Stimulated activated CD4-positive, alpha-beta T cell treated with anti-CD3 and anti-CD28 coated beads, Interleukin-12 subunit alpha, Interleukin-12 subunit beta, amount 100 ng/mL, for 4 hours (primary cell): ENCODE measurements around the gene CRIM1.

ENCODE experiments used
- DNase-seq: peaks from one replicate; pipeline ENCODE4 v3.0.0-alpha.2; 2020

Gene CRIM1

DNA sequence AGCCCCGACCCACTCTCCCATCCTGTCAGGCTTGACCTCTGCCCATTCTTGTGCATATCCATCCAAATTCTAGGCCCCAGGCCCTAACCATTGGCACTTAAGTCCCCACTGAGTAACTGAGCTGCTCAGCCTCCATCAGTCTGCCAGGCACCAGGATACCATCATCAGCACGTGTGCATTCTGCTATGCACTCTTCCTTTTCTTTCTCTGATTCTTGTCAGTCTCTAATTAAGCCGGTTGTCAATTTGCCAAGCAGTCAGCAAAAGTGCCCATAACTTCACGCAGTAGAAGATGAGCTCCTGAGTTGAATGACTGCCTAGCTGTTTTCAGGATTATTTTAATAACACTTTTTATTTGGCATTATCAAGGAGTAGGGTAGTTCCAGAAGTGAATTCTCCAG is 135.2 kb downstream of the CRIM1 start:
- no peak for DNase-seq

DNA sequence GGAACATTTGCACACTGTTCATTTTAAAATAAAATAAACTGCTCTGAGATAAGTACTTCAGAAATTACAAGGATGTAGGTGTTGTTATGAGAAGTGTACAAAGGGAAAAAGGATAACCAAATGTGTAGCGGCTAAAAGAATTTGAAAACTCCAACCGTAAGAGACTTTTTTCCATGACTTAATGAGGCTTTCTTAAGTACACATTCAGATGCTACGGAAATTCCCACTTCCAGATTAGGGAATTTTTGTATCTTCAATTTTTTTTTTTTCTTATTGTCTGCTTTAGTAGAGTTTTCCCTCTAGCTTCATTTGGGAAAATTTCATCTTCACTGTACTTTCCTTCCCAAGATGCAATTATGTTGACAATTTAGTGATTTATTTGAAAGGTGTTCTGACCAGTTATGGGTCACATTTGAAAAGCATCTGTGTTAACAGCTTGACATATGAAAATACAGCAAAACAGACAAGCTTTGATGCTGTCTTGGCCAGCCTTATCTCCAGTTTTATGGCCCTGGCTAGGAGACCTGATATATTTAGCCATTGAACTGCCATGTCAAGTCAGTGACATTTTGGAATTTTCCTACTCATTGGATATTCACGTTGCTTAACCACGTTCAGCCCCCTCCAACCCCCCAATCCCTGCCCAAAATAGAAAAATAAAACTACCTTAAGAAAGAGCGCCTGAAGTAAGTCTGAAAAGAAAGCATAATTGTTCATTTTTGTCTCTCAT is 136.8 kb downstream of the CRIM1 start:
- no peak for DNase-seq

DNA sequence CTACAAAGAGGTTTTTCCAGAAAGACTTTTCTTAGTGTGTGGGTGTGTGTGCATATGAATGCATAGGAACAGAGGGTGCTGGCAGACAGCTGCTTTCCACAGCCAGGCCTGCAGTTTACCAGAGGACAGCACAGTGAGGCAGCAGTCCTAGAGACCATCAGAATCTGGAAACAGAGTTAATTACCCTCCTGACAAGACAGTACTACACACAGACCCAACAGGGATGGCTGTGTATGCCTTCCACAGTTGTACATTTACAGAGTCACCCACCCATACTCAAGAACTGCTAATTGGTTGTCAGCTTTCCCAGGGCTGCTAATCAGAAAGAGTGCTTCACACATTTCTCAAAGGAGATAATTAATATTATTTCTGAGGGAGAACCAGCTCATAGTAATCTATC is 137.7 kb downstream of the CRIM1 start:
- no peak for DNase-seq

DNA sequence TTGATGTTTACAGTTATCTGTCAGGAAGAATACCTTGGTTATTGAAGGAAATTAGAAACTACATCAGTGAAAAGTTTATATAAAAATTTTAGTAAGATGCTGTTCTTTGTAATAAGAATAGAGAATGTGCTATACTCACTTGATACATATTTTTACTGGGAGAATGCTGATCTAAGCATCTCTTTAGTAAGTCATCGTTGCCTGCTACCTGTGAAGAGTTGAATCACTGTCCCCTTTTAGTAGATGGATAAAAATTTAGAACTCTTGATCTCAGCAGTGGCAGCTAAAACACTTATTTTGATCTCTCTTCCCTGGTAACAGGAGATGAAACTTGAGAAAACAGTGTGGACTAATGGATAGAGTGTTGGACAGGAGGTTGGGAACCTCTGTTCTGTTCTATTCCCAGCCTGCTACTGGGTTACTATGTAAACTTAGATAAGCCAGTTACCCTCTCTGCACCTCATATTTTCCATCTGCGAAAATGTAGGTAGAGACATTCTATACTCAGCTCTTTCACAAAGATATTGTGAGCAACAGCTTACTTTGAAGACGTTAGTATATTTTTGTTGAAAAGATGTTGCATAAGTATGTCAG is 142.1 kb downstream of the CRIM1 start:
- DNase-seq, result no peak

DNA sequence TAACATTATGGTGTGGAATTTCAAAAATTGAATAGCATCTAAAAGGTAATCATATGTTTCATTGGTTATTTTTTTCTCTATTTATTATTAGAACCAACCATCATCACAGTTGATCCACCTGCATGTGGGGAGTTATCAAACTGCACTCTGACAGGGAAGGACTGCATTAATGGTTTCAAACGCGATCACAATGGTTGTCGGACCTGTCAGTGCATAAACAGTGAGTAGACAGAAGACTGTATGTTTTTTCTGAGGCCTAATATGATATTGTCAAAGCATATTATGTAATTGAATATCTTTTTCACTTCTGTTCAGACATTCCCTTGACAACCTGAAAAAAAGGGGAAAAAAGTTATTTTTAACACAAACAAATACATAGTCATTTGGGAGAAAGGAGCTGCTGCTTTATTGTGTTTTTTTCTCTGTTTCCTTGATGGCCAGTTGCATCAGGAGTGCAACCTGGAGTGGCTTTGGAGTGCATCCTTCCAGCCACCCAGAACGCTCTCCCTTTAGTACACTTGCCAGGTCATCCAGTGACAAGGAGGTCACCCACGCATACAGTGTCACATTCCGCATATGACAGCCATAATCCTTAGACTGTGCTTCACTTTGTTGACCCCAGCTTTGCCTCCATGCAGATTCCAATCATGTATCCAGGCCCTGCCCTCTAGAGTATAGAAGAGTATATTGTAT is 143.7 kb downstream of the CRIM1 start:
- no peak for DNase-seq

DNA sequence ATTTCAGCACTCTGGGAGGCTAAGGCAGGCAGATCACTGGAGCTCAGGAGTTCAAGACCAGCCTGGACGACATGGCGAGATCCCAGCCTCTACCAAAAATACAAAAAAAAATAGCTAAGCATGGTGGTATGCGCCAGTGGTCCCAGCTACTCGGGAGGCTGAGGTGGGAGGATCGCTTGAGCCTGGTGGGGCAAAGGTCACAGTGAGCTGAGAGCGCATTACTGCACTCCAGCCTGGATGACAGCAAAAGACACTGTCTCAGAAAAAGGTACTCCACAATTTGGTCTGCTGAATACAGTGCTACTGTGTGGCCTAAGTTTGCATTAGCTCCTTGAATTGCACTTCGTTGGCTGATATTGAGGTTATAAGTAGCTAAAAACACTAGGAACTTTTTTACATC is 144.5 kb downstream of the CRIM1 start:
- DNase-seq, result no peak

DNA sequence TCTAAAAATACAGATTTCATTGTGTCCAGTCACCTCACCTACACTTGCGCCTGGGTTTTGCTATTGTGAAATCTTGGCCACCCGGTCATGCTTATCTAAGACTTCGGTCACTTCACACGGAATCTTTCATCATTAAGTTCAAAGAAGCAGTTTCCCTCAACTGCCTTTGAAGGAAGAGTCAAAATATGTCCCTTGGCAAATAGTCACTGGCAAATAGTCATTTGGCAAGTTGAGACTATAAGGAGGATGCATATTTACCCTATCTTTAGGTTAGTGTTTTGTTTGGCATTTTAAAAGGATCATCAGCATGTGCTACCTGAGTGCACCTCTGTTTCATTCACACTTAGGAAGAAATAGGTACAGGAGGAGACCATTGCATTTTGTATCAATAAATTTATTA is 146.5 kb downstream of the CRIM1 start:
- no peak for DNase-seq

DNA sequence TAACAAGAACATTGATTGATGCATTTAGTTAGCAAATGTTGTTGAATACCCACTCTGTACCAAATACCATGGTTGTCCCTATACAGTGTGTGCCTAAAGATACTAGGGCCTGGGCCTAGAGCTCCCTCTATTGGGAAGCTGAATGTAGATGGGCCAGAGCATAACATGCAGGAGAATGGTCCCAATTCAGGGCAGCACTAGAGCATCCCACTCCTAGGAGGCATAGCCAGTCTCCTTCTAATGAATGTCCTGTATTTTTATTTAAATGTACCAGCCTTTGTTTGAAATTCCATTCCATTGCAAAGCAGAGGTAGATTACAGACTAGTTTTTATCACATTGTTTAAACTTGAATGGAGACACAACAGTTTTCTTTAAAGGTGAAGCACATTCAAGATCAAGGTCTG is 151.8 kb downstream of the CRIM1 start:
- peak; percentile 8 for DNase-seq

DNA sequence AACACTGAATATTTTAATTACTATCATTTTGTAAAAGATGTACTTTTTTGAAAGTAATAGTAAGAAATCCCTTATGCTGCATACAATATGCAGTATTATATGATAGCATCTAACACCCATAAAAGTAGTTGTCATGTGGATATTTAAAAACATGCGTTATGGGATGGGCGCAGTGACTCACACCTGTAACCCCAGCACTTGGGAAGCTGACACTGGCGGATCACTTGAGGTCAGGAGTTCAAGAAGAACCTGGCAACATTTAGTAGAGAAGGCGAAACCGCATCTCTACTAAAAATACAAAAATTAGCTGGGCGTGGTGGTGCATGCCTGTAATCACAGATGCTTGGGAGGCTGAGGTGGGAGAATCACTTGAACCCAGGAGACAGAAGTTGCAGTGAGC is 153.5 kb downstream of the CRIM1 start:
- DNase-seq, result no peak

DNA sequence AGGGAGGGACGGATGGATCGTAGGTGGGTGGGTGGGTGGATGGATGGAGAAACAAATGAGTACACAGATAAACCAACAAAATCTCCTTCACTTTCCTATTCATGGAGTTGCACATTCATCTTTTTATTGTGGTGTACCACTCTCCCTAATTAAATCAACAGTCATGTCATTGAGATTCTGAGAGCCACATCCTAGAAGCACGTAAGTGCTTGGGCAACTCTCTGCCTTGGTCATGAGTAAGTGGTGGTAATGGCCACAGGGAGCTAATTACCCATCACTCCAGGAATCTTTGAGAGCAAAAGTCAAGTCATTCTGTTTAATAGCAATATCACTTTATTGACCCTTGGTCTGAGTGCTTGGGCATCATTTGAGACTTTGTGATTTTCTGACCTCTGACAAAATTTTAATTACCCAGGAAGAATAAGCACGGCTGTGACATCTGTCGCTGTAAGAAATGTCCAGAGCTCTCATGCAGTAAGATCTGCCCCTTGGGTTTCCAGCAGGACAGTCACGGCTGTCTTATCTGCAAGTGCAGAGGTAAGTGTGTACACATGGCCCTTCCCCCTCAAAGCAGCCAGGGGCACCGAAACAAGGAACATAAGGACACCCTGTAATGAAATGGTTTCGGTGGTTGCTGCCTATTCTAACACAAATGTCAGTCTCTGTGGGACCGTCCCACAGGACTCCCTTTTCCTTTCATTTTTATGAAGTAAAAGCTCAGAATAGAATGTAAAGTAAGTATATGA is 156.5 kb downstream of the CRIM1 start:
- DNase-seq, result no peak

DNA sequence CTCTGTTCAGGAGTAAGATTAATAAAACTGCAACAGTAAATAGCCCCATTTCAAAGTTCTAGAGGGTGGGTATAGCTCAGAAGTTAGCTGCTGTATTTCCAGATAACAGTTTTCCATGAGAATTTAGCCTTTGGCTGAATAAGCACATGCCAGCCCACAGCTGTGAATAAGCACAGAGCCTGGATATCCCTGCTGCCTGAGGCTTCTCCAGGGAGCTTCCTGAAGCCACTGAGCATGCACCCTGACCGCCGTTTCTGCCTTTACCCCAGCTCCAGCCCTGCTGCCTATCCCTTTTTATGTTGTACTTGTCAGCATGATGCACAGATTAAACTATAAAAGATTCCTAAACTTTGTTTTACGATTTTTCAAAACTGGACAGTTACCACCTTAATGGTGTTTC is 157.1 kb downstream of the CRIM1 start:
- DNase-seq, result no peak

DNA sequence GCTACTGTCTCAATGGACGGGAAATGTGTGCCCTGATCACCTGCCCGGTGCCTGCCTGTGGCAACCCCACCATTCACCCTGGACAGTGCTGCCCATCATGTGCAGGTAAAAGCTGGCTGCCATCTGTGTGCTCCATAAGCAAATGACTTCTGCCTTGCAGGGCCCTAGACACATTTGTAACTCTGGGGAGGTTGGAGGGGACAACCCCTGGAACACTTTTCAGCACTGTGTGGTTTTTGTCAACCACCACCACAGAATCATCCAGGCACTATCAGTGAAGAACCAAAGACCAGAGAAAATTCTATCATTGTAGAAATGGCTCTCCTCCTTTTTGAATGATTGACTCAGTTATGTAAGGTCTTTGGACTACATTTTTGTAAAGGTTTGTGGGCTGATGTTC is 158.1 kb downstream of the CRIM1 start:
- no peak for DNase-seq

DNA sequence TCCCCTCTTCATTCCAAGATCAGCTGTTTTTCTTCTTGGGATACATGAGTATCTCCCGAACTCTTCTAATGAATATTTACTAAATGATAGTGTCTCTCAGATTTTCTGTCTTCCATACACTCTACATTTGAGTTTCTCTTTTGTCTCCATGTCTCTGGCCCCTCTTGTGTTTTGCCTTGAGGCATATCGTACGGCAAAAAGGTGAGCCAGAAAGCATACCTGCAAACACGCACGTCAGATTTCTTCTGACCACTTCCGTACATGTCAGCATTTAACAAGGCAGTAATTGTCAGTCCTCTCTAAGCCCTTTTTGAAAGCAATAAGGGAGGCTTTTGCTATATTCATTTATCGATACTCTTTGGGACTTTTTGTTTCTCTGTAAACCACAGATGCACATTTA is 160.0 kb downstream of the CRIM1 start:
- DNase-seq, result no peak

DNA sequence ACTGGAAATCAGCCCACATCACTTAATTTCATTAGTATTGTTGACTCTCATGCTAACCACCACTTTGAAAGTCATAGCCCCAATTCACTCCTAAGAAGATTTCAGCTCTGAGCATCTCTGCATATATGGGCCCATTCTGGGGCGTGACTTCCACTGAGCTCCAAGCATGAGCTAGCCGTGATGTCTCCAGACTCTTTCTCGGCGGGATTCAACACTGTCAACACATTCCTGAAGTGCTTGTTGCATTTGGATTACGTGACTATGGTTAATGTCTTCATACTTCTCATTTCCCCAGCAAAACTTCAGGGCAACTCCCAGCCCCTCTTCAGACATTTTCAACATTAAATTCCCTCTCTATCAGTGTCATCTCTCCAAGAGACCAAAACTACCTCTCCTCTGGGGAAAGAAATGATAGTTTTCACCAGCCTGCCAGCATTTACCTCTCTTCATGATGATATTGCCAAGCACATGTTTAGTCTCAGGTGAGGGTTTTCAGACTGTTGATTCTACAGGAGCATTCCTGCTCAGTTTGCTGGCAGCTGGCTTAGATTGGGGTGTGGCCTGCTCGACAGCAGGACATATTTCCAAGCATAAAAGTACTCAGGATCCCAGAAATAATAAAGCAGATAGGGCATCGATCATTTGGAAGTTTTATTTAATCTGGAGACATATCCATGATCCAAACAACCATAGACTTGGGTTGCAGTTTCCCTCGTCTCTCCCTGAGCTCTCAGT is 160.7 kb downstream of the CRIM1 start:
- no peak for DNase-seq

DNA sequence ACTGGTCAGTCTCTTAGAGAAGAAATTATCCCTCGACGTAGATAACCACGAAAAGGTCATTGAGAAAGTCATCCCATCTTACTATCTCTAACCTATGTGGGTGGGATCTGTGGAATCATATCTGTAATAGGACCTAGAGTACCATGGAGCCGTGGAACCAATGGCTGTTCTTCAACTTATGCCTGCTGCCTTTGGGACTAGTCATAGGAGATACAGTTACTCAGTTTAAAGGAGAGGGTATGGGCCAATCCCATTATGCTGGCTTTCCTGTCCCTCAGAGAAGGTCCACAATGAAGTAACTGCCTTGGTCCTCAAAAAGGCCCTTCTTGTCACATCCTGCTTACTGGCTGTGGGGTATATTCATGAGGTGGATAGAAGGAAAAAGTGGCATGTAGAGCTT is 164.9 kb downstream of the CRIM1 start:
- DNase-seq, result no peak

DNA sequence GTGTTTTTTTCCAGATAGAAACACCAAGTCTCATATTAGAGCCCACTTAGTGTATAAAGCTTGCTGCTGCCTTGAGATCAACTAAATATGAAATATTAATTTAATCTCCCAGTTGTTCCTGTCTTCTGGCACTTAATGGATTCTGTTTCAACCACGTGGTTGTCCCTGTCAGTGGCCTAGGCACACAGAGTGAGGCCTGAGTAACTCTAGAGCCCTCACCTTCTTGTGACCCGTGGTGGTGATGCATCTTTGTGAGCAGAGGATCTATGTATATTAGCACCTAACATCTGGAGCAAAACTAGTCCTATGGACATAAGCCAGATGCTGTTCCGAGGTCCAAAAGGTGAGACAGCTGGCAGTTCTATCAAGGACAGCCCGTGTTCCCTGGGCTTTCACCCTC is 167.6 kb downstream of the CRIM1 start:
- no peak for DNase-seq

DNA sequence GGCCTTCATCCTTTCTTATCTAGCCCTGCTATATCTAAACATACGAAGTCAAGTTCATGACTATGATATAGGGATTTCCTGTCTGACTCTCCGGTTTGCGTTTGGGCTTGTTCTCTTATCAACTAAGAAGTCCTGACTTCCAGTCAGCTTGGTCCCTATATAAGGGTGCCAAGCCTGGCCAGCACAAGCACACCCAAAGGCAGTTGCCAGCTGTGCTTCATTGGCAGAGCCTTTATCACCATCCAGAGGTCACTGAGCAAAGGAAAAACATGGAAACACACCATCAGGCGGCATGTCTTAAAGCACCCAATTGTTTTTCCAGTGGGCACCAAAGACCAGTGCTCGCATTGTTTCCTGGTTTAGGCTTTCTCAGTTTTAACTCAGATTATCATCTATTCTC is 169.7 kb downstream of the CRIM1 start:
- DNase-seq, result no peak

DNA sequence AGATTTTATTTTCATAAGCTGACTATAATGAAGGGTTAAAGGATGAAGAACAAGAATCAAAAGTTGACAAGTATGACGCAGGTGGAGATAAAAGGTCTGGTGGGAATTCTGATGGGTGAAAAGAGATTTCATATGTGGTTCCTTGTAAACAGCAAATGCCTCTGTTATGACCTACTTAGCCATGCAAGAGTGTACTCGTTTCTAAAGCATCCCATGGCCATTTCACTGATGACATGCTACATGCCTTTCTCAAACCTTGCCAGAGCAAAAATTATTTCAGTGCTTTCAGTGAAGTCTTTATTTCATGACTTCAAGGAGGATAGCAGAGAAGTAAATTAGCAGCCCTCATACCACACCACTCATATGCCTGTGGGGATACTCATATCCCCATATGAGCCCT is 170.6 kb downstream of the CRIM1 start:
- no peak for DNase-seq

DNA sequence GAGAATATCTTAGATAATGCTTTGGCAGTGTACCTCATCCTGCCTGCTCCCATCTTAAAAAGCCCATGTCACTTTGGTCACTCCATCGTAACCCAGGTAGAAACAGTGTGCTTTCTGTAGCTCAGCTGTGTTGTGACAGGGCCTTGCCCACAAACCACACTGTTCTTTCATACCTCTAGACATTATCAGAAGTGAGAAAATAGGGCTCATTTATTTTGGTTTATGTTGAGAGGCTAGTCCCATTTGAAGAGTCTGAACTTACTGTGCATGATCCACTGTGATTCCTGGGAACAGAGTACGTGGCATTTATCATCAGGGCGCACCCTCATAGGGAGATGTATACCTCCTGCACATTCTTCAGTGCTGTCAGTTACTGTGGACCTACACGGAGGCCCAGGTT is 172.7 kb downstream of the CRIM1 start:
- no peak for DNase-seq

DNA sequence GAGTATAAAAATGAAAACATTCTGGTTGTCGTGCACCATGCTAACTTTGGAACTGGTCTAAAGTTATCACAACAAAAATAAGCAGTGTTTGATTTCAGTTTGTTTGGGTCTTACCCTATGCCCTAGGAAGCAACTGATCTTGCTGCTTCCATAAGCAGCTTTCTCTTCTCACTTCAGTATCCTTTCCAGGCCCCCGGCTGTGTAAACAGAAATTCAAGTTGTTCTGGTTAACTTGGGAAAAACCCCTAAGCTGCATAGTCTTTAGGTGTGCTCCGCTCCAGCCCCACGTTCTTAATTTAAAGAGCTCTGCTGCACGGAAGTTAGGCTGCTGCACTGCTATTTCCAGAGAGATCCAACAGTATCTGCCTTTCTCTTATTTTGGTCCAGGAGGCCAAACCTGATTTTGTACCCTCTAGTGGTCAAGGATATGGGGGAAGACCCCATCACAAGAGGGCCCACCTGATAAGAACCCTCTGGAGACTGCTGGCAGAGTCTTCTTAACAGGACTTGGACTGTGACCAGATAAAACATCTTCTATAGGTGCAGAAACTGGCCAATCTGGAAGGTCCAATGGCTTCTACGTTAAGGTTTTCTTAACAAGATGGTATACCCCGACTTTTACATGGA is 173.3 kb downstream of the CRIM1 start:
- DNase-seq, result no peak

DNA sequence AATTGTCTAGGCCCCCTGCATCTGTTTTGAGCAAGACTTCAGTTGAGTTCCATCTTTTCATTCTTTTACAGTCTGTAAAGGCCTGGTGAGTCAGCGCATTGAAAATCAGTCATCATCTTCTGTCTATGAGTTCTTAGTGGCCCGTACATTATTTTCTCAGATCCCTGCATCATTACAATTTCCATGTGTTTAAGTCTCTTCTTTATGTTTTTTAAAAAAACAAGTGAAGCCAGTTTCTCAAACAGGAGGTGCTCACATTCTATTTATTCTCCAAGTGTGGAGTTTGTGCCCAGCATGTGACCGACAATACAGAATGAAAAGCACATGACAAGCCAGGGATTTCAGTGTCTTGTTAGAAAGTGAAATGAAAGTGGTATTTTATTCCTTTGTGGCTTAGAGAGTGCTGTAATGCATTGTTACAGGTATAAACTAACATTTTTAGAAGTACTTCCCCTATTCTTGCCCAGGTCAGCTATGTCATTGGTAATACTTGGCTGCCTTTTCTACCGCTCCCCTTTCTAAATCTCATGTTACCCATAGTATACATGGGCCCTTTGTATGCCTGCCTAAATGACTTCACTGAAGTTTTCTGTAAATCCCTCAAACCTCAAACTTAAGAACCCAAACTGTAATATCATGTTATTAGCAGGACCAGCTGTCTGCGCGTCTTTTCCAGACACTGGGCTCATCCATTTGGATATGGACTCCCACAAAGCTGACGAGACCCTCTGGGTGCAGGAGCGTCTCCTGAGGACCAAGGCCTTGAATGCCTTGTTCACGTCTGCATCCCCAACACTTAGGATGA is 174.8 kb downstream of the CRIM1 start:
- DNase-seq, result no peak

DNA sequence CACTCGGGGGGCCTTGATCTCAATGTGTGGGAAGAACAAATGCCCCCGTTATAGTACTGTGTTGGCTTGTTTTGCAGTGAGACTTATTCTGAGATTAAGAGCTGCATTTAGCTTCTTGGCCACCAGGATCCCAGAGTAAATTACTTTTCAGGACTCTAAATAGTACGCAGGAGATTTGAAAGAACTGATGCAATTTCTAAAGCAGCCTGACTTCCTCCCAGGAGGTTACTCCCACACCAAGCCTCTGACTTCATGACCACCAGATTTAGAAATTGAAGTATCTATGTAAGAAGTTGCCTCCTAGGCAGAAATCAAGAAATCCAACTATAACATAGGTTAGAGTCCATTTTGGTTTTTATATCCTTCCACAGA is 175.4 kb downstream of the CRIM1 start:
- no peak for DNase-seq
